SKM-1 treated with dmso at 0.1 percent for 144 hours (cell line): ENCODE results near the gene SLC17A9.

Source experiments
- DNase-seq: peaks from one replicate; lab custom pipeline; 2025; ENCODE audit not compliant: unreplicated experiment; lab: John Stamatoyannopoulos, UW

Gene SLC17A9

GRCh38 chr20:63015662-63016361 is 63.3 kb downstream of the SLC17A9 start:
- no peak for DNase-seq

- no peak for DNase-seq
Observed at GRCh38 chr20:63016514-63017075, 64.1 kb downstream of the SLC17A9 start.

GRCh38 chr20:63017076-63017825 is 64.7 kb downstream of the SLC17A9 start:
- DNase-seq = no peak

GRCh38 chr20:63017826-63018411 is 65.4 kb downstream of the SLC17A9 start:
- DNase-seq = no peak
